Measurements from ENCODE around the gene LRIG3.
"Not testable (repeated sequence)": the region's sequence is repeated elsewhere in the genome, so short reads cannot be mapped to it uniquely, and the experiment has no call there.

Gene LRIG3

GRCh38 chr12:58906917-58907316, 13.4 kb downstream of the LRIG3 start:
- Histone ChIP-seq H3K36me3 (ENCODE audit: control insufficient read depth, insufficient read depth, low read length) (peaks cover 4% of the 10 kb centered on the region; the same call in 1 of the 2 replicates), H3K4me3 (replicated peaks; ENCODE audit: low read depth, low read length) (no peak overlapping the region), H3K27me3 (replicated peaks; ENCODE audit: control insufficient read depth, insufficient read depth, low read length) (no peaks in the 10 kb centered on the region)
- no peak for TF ChIP-seq CTCF (IDR thresholded peaks at IDR 0.05; ENCODE audit: insufficient read depth, low read length, poor library complexity, severe bottlenecking)
- DNase-seq (ENCODE audit: extremely low read depth, insufficient read length): no peak

DNA sequence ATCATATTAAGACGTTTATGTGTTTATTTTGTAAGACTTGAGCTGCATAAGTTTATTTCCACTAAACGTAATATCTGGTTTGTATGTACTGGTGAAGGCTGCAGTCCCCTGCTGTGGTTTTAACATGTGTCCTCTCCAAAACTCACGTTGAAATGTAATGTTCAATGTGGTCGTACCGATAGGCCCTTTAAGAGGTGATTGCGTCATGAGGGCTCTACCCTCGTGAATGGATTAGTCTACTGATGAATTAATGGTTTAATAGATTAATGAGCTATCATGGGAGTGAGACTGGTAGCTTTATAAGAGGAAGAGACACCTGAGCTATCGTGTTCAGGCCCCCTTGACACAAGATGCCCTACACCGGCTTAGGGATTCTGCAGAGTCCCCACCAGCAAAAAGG, 14.9 kb downstream of the LRIG3 start:
- H3K27me3 ChIP-seq (replicated peaks; ENCODE audit: control insufficient read depth, insufficient read depth, low read length): no peaks in the 10 kb centered on the region
- TF ChIP-seq CTCF (IDR thresholded peaks at IDR 0.05; ENCODE audit: insufficient read depth, low read length, poor library complexity, severe bottlenecking): no peak
- H3K36me3 ChIP-seq (ENCODE audit: control insufficient read depth, insufficient read depth, low read length): peaks cover 4% of the 10 kb centered on the region; the same call in 1 of the 2 replicates
- no peak for DNase-seq (ENCODE audit: extremely low read depth, insufficient read length)
- no peak overlapping the region for H3K4me3 ChIP-seq (replicated peaks; ENCODE audit: low read depth, low read length)

DNA sequence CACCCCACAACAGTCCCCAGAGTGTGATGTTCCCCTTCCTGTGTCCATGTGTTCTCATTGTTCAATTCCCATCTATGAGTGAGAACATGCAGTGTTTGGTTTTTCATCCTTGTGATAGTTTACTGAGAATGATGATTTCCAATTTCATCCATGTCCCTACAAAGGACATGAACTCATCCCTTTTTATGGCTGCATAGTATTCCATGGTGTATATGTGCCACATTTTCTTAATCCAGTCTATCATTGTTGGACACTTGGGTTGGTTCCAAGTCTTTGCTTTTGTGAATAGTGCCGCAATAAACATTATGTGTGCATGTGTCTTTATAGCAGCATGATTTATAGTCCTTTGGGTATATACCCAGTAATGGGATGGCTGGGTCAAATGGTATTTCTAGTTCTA, 17.6 kb downstream of the LRIG3 start:
- not testable (repeated sequence) for H3K36me3 ChIP-seq (ENCODE audit: control insufficient read depth, insufficient read depth, low read length); H3K27me3 ChIP-seq (replicated peaks; ENCODE audit: control insufficient read depth, insufficient read depth, low read length); DNase-seq (ENCODE audit: extremely low read depth, insufficient read length); H3K4me3 ChIP-seq (replicated peaks; ENCODE audit: low read depth, low read length)

- Histone ChIP-seq H3K36me3 (ENCODE audit: control insufficient read depth, insufficient read depth, low read length) (no peaks in the 10 kb centered on the region), H3K27me3 (replicated peaks; ENCODE audit: control insufficient read depth, insufficient read depth, low read length) (no peaks in the 10 kb centered on the region)
- no peak for TF ChIP-seq CTCF (IDR thresholded peaks at IDR 0.05; ENCODE audit: insufficient read depth, low read length, poor library complexity, severe bottlenecking)
Observed at GRCh38 chr12:58901664-58902063, 18.6 kb downstream of the LRIG3 start.

DNA sequence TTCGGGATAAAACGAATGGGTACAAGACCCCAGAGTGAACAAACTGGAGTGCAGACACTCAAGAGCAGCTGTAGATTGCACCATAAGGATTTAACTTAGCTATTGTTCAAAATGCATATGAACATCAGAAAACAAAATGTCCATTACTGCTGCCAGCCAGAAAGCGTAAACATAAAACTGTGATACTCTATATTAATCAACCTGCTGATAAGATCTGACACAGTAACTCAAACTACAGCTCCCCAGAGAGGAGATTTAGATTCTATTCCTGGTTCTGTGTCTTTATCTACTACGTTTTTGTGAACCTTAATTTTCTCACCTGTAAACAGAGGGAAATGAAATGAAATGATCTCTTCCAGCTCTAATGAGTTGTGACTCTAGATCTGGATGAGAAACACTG, 22.3 kb downstream of the LRIG3 start:
- Histone ChIP-seq H3K27me3 (replicated peaks; ENCODE audit: control insufficient read depth, insufficient read depth, low read length) (no peaks in the 10 kb centered on the region), H3K4me3 (replicated peaks; ENCODE audit: low read depth, low read length) (no peak overlapping the region), H3K36me3 (ENCODE audit: control insufficient read depth, insufficient read depth, low read length) (no peaks in the 10 kb centered on the region)
- no peak for DNase-seq (ENCODE audit: extremely low read depth, insufficient read length)
- no peak for TF ChIP-seq CTCF (IDR thresholded peaks at IDR 0.05; ENCODE audit: insufficient read depth, low read length, poor library complexity, severe bottlenecking)

More at GRCh38 chr12:58901664-58902063, 18.6 kb downstream of the LRIG3 start:
- no peak overlapping the region for H3K4me3 ChIP-seq (replicated peaks; ENCODE audit: low read depth, low read length)
- no peak for DNase-seq (ENCODE audit: extremely low read depth, insufficient read length)

GRCh38 chr12:58896278-58896677, 24.0 kb downstream of the LRIG3 start:
- no peak for DNase-seq (ENCODE audit: extremely low read depth, insufficient read length)
- no peaks in the 10 kb centered on the region for H3K36me3 ChIP-seq (ENCODE audit: control insufficient read depth, insufficient read depth, low read length)
- no peak for TF ChIP-seq CTCF (IDR thresholded peaks at IDR 0.05; ENCODE audit: insufficient read depth, low read length, poor library complexity, severe bottlenecking)
- H3K4me3 ChIP-seq (replicated peaks; ENCODE audit: low read depth, low read length): no peak overlapping the region
- H3K27me3 ChIP-seq (replicated peaks; ENCODE audit: control insufficient read depth, insufficient read depth, low read length): no peaks in the 10 kb centered on the region

All from GM06990 (cell line).